Cardiac fibroblast (primary cell): ENCODE results near the gene MAP2K4.
A peak's percentile ranks its signal among the peaks of the same experiment; 100 is the strongest.

ENCODE experiments used
- DNase-seq, 2 donors: peaks; one replicate each; pipeline versions ENCODE4 v3.0.0 to v3.0.0-alpha.2; 2010; ENCODE audit warnings: low read depth in 2 of 2
- H3K4me3 ChIP-seq, 2 donors: replicated peaks in 1 of 2; 1 replicate in 1 of 2; 2 replicates in 1 of 2; pipeline ENCODE4 v1.5.1; 2011; ENCODE audit warnings: low read depth in 2 of 2, low read length in 2 of 2, mild to moderate bottlenecking in 2 of 2, moderate library complexity in 1 of 2
- TF ChIP-seq, protein P1 (sequence below): IDR thresholded peaks from one replicate; pipeline ENCODE4 v1.5.1; 2011; ENCODE audit warnings: low read depth, mild to moderate bottlenecking, low read length, inconsistent platforms

The MAP2K4 gene

GRCh38 chr17:12164085-12164484 lies 143.4 kb downstream of the MAP2K4 start:
- DNase-seq, result no peak
- H3K4me3 ChIP-seq, result no peak overlapping the region
- TF ChIP-seq, protein P1, sequence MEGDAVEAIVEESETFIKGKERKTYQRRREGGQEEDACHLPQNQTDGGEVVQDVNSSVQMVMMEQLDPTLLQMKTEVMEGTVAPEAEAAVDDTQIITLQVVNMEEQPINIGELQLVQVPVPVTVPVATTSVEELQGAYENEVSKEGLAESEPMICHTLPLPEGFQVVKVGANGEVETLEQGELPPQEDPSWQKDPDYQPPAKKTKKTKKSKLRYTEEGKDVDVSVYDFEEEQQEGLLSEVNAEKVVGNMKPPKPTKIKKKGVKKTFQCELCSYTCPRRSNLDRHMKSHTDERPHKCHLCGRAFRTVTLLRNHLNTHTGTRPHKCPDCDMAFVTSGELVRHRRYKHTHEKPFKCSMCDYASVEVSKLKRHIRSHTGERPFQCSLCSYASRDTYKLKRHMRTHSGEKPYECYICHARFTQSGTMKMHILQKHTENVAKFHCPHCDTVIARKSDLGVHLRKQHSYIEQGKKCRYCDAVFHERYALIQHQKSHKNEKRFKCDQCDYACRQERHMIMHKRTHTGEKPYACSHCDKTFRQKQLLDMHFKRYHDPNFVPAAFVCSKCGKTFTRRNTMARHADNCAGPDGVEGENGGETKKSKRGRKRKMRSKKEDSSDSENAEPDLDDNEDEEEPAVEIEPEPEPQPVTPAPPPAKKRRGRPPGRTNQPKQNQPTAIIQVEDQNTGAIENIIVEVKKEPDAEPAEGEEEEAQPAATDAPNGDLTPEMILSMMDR, result no peak

- no peak for DNase-seq
- TF ChIP-seq, protein P1, result no peak
- H3K4me3 ChIP-seq, result no peak overlapping the region
These were observed 158.1 kb downstream of the MAP2K4 start for GRCh38 chr17:12178644-12179330.

DNA sequence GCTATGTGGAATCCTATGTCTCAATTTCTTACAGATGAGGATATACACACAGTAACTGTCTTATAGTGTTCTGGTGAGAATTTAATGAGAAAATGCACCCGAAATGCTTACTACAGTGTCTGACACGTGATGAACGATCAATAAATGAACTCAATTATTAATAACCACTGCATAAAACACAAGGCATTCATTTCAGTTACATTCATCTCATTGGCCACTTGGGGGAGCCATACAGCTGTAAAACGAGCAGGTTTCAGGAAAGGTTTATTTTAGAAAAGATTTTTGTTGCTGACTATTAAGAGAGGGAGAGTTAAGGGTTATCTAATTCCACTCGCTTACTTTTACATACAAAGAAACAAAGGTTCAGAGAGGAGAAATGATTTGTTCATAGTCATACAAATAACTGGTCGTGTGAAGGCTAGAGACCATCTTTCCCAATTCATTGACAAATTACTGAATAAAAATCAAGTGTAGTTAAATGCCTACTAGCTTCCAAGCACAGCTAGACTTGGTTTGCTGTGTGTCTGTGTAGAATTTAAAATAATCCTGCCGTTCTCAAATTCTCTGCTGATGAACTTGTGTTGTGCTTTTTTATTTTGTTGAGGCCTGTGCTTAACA lies 160.1 kb downstream of the MAP2K4 start:
- H3K4me3 ChIP-seq, result no peak overlapping the region
- peak; percentile 72 to 78 for DNase-seq
- TF ChIP-seq, protein P1, result peak; percentile 67

DNA sequence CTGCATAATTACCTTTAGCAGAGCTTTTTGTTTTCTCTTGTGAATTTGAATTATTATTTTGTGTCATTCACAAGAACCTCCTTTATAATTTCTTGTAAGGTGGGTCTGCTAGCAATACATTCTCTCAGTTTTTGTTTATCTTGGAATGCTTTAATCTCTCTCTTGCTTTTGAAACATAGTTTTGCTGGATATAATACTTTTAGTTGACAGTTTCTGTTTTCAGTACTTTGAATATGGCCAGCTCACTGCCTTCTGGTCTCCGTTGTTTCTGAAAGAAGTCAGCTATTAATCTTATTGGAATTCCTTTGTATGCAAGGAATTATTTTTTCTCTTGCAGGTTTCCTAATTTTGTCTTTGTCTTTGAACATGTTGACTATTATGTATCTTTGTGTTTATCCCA lies 167.0 kb downstream of the MAP2K4 start:
- TF ChIP-seq, protein P1, result no peak
- DNase-seq, result no peak
- H3K4me3 ChIP-seq, result no peak overlapping the region

GRCh38 chr17:12193144-12193735 lies 172.6 kb downstream of the MAP2K4 start:
- no peak overlapping the region for H3K4me3 ChIP-seq
- TF ChIP-seq, protein P1, result no peak
- DNase-seq, result no peak
